Fibroblast of pulmonary artery (primary cell): Measurements from ENCODE around the gene DEFB121.
"Not testable (repeated sequence)": the region's sequence is repeated elsewhere in the genome, so short reads cannot be mapped to it uniquely, and the experiment has no call there.

ENCODE experiments used
- DNase-seq: peaks from one replicate; pipeline ENCODE4 v3.0.0-alpha.2; 2010; ENCODE audit warnings: low read depth
- H3K4me3 ChIP-seq: replicated peaks from 2 replicates; pipeline ENCODE4 v1.5.1; 2011; ENCODE audit warnings: low read depth, mild to moderate bottlenecking, control low read depth, low read length, moderate library complexity
- TF ChIP-seq, protein P1 (sequence below): IDR thresholded peaks from 2 replicates; pipeline ENCODE4 v1.5.1; 2011; ENCODE audit warnings: mild to moderate bottlenecking, control low read depth, low read length, inconsistent platforms; ENCODE audit errors: missing control alignments

The DEFB121 gene

DNA sequence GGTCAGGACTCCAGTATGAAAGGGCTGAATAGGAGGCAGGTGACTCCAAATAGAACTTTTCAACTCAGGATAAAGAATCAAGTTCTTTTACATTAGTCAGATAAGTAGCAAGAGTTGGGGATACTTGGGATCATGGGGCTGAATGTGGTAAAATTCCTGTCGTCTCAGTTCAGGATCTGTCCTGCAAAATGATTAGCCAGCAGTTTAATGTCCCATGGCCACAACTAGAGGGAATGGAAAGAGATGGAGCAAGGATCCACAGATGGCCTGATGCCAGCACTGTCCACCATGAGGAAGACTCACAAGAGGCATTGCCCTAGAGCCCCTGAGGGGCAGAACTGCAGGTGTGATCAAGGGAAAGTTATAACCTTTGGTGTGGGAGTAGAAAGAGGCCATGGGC is 2.1 kb downstream of the DEFB121 start:
- TF ChIP-seq, protein P1, sequence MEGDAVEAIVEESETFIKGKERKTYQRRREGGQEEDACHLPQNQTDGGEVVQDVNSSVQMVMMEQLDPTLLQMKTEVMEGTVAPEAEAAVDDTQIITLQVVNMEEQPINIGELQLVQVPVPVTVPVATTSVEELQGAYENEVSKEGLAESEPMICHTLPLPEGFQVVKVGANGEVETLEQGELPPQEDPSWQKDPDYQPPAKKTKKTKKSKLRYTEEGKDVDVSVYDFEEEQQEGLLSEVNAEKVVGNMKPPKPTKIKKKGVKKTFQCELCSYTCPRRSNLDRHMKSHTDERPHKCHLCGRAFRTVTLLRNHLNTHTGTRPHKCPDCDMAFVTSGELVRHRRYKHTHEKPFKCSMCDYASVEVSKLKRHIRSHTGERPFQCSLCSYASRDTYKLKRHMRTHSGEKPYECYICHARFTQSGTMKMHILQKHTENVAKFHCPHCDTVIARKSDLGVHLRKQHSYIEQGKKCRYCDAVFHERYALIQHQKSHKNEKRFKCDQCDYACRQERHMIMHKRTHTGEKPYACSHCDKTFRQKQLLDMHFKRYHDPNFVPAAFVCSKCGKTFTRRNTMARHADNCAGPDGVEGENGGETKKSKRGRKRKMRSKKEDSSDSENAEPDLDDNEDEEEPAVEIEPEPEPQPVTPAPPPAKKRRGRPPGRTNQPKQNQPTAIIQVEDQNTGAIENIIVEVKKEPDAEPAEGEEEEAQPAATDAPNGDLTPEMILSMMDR, result no peak
- H3K4me3 ChIP-seq, result no peak overlapping the region
- DNase-seq, result no peak

DNA sequence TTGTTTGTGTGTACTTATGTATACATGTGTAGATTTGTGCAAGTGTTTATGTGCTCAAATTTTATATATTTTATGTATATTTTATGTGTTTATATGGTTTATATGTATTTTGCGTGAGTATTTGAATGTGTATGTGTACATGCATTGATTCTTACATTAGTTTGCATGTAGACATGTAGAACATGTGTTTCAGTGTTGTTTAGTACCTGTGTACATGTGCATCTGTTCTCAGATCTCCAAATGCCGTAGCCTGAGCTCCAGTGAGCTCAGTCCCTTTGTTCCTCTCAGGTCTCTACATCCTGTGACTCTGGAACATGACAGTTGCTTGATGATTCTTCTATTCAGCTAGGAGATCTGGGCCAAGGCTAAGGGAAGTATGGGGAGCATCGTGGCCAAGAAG is 11.1 kb downstream of the DEFB121 start:
- DNase-seq, result no peak
- TF ChIP-seq, protein P1, result no peak

DNA sequence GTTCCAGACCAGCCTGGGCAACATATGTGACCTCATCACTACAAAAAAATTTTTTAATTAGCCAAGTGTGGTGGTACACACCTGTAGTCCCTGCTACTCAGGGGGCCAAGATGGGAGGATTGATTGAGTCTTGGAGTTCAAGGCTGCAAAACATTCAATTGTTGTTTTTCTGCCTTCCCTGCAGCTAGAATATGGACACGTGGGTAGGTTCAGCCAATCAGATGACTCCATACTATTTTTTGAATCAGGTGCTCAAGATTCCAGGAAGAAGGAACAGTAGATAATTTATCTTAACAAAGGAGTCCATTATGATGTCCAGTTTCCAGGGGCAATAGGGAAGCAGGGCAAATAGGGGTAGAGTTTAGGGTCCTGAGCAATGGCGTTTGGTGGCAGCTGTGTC is 13.2 kb downstream of the DEFB121 start:
- TF ChIP-seq, protein P1, result no peak
- no peak for DNase-seq
- H3K4me3 ChIP-seq, result no peak overlapping the region

More for the DNA sequence above, 11.1 kb downstream of the DEFB121 start:
- H3K4me3 ChIP-seq, result no peak overlapping the region

DNA sequence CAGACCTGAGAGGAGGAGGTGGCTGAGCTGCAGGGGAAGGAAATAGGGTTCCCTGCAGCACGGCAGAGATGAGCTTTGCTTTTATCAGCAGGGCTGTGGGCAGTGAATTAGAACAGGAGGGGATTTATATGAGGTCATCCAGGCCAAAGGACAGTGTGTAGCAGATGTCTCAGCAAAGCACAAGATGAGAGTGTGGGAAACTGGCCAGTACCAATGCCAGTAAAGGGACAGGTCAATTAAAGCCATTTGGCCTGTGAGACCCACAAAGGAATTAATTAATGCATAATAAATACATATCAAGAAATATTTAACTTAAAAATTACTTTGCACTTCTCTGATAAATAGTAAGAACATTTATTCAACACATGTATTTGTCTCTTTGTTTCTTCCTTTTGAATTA is 15.5 kb downstream of the DEFB121 start, which contains the start of gene DEFB119:
TSS of gene DEFB119 (minus strand) at position 101 of the 400 bp plus-strand sequence. CDS start 107 bp downstream, outside the sequence.
- H3K4me3 ChIP-seq, result no peak within 1 kb of the TSS
- DNase-seq, result no peak
- TF ChIP-seq, protein P1, result no peak

DNA sequence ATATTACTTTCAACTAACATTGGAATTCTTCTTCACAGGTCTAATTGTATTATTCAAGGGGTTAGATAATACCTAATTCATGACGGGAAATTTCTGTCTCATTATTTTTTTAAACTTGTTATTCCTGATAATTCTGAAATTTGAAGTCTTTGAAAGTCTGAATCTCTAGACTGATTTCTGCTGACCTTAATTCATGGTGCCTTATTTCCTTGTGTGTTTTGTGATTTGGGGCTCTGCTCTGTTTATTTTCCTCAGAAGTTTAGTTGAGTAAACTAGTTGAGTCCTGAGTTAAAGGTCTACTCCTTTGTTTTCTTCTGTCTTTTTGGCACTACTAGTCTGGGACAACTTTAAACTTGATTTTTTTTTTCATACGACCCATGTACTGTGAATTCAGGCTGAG is 31.7 kb downstream of the DEFB121 start:
- no peak overlapping the region for H3K4me3 ChIP-seq
- no peak for DNase-seq
- TF ChIP-seq, protein P1, result no peak

DNA sequence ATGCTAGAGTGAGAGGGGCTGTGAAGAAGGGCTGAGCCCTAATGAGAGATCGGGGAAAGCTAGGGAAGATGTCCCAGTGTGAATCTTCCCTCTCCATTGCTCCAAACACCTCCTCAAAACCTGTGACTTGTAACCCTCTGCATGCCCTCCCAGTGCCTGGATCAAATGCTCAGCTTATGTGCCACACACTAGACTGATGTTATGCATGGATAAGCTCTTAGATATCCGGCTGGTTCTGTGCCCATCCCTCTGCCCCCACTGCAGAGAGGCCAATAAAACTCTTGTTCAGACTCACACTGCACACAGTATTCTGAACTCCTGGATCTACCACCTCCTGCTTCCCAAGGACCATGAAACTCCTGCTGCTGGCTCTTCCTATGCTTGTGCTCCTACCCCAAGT is 37.7 kb downstream of the DEFB121 start, which contains the start of gene DEFB118:
TSS of gene DEFB118 (plus strand) at position 301 of the 400 bp plus-strand sequence. CDS start at position 351, 50 bp downstream.
- TF ChIP-seq, protein P1, result no peak
- H3K4me3 ChIP-seq, result no peak within 1 kb of the TSS
- no peak for DNase-seq

DNA sequence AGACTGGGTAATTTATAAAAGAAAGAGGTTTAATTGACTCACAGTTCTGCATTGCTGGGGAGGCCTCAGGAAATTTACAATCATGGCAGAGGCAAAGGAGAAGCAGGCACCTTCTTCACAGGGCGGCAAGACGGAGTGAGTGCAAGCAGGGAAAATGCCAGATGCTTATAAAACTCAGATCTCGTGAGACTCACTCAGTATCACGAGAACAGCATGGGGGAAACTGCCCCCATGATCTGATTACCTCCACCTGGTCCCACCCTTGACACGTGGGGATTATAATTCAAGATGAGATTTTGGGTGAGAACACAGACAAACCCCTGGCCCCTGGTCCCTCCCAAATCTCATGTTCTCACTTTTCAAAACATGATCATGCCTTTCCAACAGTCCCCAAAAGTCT is 41.7 kb downstream of the DEFB121 start:
- H3K4me3 ChIP-seq, result not testable (repeated sequence)

More for the DNA sequence above, 41.7 kb downstream of the DEFB121 start:
- not testable (repeated sequence) for DNase-seq
